Stimulated activated CD4-positive, alpha-beta T cell treated with anti-CD3 and anti-CD28 coated beads, Interleukin-15, amount 100 ng/mL, for 24 hours (primary cell): ENCODE data around the gene TNPO1.
"Not testable (repeated sequence)": the region's sequence is repeated elsewhere in the genome, so short reads cannot be mapped to it uniquely, and the experiment has no call there.

Experiments used
- DNase-seq: peaks from one replicate; pipeline ENCODE4 v3.0.0-alpha.2; 2020

The TNPO1 gene

GRCh38 chr5:72855821-72856220, 39.4 kb downstream of the TNPO1 start:
- DNase-seq: no peak

DNA sequence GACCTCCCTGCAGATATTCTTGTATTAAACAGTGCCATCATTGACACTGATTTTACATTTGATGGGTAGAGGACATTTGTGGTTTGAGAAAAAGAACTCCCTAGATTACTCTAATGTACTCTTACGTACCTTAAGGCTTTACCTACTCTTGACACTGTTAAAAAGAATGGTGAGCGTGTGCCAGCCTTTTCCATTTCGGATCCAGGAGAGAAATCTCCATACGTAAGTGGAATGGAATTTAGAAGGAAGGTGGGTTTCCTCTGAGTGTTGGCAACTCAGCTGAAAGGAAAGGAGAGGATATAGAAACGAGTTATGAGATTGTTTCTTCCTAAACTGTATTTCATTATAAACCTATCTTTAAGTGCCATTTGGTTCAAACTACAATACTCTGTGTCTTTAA, 40.9 kb downstream of the TNPO1 start:
- DNase-seq: no peak

DNA sequence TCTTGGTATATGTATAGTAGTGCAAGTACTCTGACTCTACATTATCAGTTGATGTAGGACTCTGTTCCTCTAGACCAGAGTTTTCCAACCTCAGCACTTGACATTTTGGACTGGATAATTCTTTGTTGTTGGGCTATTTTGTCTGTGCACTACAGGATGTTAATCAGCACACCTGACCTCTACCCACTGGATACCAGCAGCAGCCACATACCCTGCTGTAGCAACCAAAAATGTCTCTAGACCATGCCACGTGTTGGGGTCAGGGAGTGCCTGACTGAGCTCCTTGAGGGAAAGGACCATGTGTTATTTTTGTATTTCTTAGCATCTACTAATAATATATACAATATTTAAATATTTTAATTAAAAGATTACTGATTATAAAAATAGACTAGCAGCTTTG, 42.7 kb downstream of the TNPO1 start:
- no peak for DNase-seq

GRCh38 chr5:72860499-72860898, 44.0 kb downstream of the TNPO1 start:
- no peak for DNase-seq

DNA sequence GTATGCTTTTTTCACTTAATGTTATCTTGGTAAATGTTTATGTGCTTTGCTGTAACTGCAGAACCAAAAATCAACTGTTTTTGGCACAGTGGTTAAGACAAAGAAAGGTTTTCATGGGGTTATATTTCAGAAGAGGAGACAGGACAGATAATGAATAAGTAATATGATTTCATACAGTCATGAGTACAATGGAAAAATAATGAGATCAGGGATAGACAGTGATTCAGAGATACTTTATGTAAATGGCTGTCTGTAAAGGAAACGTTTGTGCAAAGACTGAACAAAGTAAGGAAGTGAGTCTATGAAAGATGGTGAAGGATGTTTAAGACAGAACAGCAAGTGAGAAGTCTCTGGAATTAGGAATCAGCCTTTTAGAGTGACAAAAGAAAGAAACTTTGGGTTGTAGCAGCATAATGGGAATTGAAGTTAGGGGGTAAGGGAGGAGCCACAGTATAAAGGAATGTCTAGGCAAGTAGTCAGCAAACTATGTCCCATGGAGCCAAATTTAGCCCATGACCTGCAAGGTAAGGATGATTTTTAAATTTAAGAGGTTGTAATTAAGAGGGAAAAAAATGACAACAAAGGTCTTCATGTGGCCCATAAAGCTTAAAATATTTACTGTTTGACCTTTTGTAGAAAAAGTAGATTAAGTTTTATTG, 55.0 kb downstream of the TNPO1 start:
- DNase-seq: no peak

DNA sequence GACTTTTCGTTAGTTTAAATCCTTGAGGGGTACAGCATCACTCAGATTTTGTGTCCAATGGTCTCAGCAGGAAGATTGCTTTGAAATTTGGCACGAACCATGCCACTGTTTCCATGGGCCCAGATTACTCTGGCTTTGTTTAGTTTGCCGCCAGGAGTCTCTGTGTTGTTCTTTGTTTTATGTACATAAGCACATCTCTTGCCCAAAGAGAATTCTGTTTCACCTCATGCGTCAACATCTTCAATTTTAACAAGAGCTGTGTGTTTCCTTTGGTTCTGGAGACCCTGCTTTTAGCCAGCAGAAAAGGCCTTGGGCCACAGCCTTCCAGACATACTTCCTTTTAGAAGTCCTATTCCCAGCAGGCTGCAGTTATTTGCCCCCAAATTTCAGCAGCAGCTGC, 62.4 kb downstream of the TNPO1 start:
- DNase-seq: no peak

DNA sequence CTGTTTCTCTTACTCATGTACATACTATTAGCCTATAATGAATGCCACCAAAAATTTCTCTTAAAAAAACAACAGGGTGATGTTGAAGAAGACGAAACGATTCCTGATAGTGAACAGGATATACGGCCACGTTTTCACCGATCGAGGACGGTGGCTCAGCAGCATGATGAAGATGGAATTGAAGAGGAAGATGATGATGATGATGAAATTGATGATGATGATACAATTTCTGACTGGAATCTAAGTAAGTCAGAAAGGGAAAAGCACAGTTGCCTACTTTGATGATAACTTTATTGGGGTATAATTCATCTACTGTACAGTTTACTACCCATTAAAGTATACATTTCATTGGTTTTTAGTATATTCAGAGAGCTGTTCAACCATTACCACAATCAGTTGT, 66.5 kb downstream of the TNPO1 start:
- DNase-seq: no peak

GRCh38 chr5:72883850-72884249, 67.4 kb downstream of the TNPO1 start:
- no peak for DNase-seq

DNA sequence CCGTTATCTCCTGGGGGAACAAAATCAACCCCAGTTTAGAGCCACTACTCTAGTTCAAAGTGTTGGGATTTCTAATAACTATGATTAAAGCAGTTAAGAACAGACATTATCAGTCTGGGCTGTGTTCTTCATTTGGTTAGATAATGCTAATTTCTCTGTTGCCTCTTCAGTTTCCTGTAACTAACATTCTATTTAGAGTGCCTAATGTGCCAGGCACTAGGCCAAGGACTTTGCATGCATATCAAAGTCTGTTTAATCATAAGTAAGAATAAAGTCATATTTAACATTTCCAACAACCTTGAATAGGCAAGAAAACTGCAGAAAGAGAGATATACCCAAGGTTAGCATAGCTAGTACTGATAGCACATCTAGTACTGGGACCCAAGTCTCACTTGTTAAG, 68.4 kb downstream of the TNPO1 start:
- no peak for DNase-seq

GRCh38 chr5:72885824-72886223, 69.4 kb downstream of the TNPO1 start:
- DNase-seq: no peak

DNA sequence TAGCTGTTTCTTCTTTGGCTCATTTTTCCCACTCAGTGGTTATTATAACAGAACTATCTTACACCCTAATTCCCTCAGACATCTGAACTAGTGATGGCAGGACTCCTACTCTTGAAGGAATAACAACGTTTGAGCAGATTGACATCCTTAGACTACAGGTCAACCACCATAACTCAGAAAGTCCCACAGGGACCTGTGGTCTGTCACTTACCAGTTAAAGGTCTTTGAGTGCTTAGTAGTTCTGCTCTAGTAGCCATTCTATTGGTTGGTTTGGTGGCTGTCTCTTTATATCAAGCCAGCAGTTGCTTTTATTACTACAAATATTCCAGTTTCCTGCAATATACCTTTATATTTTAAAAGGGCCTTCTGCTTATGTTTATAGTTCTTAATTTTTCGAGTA, 72.1 kb downstream of the TNPO1 start:
- DNase-seq: no peak

GRCh38 chr5:72889324-72889723, 72.9 kb downstream of the TNPO1 start:
- no peak for DNase-seq

- DNase-seq: no peak
These were observed 76.4 kb downstream of the TNPO1 start for GRCh38 chr5:72892846-72893245.

DNA sequence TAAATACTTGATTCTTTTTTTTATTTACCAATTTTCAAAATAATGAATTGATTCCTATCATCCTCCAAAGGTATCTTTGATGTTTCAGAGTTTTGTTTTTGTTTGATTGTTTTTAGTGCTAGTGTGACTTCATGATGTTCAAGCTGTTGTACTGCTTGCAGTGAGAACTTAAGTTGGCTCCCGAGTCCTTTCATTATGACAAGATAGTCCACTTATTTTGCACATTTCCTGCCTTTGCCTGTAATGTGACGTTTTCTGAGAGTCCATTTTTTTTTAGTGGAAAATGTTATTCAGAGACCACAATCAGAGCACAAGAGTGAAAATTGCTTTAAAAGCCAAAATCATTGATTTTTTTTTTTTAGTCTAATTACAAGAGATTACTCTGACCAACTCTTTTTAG, 79.3 kb downstream of the TNPO1 start:
- no peak for DNase-seq

DNA sequence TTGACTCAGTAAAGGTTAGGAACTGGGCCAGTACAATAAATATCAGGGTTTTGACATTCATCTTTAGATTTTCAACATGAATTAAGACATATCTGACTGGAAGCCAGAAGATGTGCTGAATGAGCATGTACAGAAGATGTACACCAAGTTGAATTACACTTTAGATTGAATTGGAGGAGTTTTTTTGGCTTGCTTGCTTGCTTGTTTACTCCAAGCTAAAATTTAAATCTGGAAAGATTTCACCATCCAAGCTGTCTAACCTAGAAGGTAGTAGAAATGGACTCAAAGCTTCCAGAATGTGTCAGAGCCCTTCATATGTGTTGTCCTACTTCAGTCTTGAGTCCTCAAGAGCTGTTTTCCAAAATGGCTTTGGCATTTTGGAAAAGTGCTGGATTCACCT, 90.3 kb downstream of the TNPO1 start:
- no peak for DNase-seq

DNA sequence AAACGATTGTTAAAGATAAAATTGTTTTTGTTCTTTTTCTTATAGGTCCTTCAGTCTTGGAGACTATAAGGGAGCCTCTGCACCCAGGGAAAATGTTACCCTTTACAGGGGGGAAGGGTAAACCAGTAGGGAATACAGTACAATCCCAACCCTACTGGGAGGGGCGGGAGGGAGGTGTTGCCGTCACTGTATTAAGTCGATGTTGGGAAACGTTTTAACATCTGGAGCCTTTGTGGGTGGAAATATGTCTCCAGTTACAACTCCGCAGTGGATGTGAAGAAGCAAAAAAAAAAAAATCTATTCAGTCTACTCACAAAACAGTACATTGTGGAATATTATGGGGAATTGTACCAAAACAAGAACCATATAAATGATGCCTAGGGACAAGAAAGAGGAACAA, 92.2 kb downstream of the TNPO1 start:
- no peak for DNase-seq

DNA sequence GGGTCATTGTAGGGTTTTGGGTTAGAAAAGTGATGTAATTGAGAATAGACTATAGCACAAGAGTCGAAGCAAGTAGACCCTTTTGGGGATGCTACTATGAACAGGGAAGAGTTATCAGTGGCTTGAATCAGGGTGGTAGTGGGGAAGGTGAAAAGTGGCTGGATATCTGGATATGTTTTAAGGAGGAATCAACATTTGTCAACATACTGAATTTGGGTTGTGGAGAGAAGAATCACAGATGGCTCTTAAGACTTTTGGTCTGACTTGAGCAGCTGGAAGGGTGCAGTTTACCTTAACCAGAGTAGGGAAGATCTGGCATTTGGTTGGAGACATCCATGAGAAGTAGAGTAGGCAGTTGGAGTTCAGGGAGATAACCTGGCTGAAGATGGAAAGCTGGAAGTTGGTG, 100.9 kb downstream of the TNPO1 start:
- DNase-seq: no peak

DNA sequence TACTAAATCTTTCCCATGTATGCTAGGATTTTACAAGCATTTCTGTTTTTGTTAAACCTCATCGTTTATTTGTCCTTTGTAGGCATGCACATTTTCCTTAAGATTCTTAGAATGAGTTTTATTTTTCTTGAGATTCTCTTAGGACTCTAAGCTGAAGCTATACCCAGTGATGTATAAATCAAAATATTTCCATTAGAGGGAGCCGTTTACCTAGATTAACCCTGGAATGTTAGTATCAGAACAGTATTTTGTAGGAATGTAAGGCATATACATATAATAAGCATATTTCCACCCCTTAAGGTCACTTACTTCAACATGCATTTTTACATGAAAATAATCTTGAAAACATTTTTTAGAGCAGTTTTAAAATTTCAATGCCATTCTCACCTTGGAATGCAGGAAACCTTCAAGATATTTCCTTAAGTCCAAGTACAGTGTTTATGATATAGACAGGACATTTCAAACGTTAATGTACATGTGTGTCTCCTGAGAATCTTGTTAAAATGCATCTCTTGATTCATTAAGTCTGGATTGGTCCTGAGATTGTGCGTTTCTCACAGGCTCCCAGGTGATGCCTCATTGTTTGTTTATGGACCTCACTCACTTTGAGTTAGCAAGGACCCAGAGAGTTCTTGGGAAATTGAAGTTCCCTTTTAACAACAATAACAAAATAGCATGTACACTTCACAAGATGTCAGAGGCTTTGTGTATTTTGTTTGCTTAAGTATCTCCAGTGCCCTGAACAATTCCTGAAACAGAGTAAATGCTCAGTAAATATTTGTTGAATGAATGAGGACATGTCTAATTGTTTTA, 104.4 kb downstream of the TNPO1 start:
- DNase-seq: no peak

DNA sequence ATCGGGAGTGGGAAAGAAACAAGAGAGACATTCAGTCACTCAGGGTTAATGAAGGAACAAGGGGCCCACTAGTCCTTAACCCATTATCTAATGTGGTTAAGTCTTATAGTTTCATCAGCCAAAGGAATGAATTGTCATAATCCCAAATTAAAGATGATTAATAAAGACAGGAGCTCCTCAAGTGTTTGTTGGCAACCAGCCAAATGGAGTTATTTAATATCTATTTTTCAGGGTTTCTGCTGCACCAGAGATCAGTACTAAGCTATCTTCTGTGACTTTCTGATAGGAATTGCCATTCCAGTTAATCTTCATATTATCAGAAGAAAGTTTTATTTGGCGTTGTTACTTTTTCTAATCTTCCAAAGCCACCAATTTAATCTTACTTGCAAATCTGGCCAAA, 105.4 kb downstream of the TNPO1 start:
- DNase-seq: no peak

DNA sequence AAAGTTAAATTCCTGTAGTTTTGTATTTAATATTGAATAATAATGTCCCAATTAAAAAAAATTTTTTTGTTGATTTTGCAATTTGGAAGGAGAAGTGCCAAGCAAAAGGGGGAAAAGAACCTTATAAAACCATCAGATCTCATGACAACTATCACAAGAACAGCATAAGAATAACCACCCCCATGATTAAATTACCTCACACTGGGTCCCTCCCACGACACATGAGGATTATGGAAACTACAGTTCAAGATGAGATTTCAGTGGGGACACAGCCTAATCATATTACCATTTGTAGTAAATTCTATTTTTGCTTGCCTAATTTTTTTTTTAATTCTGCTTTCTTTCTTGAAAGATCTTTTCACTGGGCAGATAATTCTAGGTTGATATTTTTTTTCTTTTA, 106.0 kb downstream of the TNPO1 start:
- DNase-seq: no peak

DNA sequence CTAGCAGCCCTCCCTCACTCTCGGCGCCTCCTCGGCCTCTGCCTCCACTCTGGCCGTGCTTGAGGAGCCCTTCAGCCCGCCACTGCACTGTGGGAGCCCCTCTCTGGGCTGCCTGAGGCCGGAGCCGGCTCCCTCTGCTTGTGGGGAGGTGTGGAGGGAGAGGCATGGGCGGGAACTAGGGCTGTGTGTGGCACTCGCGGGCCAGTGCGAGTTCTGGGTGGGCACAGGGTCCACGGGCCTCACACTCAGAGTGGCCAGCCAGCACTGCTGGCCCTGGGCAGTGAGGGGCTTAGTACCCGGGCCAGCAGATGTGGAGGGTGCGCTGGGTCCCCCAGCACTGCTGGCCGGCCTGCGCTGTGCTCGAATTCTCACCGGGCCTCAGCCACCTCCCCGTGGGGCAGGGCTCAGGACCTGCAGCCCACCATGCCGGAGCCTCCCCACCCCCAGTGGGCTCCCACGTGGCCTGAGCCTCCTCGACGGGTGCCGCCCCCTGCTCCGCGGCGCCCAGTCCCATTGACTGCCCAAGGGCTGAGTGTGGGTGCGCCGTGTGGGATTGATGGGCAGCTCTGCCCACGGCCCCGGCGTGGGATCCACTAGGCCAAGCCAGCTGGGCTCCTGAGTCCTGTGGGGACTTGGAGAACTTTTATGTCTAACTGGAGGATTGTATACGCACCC, 109.0 kb downstream of the TNPO1 start:
- no peak for DNase-seq

DNA sequence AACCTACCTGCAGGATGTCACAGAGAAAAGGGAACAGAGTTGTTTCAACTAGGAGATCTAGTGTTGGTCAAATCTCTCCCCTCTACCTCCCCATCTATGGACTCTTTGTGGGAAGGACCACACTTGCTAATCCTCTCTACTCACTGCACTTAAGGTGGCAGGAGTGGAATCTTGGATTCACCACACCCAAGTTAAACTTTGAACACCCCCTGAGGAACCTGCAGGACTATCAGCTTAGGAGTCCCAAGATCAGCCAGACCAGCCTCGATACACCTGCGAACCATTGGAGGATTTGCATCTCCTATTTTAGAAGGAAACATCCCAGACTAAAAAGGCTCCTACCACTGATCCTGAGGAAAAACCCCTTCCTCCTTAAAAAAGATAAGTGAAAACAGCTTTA, 116.2 kb downstream of the TNPO1 start:
- DNase-seq: not testable (repeated sequence)

GRCh38 chr5:72934953-72935725, 118.7 kb downstream of the TNPO1 start:
- not testable (repeated sequence) for DNase-seq
